Globus pallidus (tissue), 1 donor: ENCODE results near the gene AK8.
"Not testable (repeated sequence)": the region's sequence is repeated elsewhere in the genome, so short reads cannot be mapped to it uniquely, and the experiment has no call there.

Experiments used
- DNase-seq: peaks from one replicate; pipeline ENCODE4 v3.0.0-alpha.2; 2015; ENCODE audit warnings: low spot score

Gene AK8

GRCh38 chr9:132797861-132798659, 80.0 kb downstream of the AK8 start:
- DNase-seq, result no peak

DNA sequence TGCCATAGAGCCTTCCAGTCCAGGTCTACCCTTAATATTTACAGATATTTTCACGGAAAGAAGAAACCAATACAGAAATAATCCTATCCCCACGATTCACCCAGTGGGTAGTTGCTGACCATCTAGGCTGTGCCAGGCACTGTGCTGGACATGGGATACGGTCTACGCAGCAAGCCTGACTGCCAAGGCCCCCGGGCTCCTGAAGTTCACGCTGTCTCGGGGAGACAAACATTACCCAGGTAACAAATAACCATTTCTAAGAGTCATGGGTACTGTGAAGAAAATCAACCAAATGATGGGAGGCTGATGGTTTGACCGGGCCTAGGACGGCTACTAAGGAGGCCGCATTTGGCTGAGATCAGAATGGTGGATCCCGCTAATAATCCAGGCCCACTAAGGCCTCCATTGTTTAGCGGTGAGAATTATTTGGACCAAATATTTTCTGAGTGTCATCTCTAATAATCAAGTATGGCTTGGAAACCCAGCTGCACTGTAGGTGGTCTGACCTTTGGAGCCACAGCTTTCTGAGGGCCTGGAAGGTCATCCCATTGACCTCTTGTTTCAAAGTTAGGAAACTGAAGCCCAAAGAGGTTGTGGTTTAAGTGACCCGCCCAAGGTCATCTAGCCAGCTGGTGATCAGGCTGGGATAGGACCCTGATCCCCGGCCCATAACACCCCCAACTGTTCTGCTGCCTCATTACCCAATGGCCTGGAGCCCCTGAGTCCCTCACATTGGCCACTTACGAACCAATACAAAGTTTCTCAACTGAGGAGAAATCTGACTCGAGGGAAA, 82.4 kb downstream of the AK8 start:
- DNase-seq, result no peak

GRCh38 chr9:132794730-132795380, 83.2 kb downstream of the AK8 start:
- DNase-seq, result no peak

- DNase-seq, result no peak
Observed at GRCh38 chr9:132793606-132794580, 84.2 kb downstream of the AK8 start.

DNA sequence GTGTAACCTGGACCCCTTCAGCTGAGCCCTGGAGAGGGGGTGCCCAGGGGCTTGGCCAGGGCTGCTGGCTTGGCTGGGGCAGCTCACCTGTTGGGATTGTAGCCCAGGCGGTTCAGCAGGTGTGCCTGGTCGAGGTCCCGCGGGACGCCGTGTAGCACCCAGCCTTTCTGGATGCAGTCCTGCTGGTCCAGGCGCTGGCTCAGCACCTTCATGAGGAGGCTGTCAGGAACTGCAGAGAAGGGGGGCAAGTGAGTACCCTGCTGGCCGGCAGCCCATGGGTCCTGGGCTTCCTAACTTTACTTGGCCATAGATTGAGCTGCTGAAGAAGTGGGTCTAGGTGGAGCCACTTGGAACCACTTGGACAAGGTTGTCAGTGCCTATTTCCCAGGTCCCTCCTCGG, 85.5 kb downstream of the AK8 start:
- DNase-seq, result no peak

DNA sequence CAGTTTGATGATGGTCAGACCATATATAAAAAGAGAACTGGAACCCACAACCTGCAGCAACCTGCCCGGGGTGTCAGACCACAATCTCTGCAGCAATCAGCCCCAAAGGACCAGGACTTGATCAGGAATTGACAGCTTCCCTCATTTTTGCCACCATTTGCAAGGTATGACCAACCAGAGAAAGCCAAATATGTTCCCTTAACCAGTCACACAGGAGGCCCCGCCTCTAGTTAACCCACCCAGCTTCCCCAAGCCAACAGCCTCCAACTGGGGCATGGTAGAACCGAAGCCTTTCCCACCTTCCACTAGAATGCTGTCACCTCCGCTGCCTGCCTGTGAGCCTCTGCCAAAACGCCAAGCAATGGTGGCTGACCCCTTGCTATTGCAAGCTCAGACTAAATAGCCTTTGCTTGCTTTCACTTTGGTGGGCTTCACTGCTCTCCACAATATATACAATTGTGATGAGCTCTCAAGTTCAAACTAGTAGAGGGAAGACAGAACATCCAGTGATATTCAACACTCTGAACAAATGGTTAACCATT, 86.3 kb downstream of the AK8 start:
- no peak for DNase-seq

DNA sequence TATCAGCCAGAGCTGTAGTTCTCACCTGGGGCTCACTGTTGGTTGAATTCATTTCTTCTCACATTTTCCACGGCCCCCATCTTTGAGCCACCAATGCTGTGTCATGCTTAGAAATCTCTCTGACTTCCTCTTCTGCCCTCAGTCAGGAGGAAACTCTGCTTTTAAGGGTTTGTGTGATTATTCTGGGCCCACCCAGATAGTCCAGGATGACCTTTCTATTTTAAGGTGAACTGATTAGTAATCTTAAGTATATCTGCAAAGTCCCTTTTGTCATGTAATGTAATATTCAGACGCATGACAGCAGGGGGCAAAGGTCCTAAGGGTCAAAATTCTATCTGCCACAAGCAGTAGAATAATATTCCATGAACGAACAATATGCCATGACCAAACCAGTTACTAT, 88.4 kb downstream of the AK8 start:
- DNase-seq, result no peak

DNA sequence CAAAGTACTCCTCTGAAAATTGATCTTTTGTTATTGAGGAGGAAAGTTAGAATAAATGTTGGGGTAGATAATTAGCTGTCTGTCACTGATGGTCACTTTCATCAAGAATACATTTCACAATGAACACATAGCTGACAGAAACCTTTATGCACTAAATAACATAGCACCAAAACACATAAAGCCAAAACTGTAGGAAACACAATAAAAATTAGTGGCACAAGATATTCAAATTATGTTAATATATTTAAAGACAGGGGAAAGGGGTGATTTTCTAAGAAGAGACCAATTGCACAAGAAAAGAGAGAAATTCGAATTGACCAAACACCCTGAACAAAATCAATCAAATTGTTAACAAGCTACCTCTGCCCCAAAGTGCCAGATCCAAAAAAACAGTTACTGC, 89.7 kb downstream of the AK8 start:
- DNase-seq, result no peak

DNA sequence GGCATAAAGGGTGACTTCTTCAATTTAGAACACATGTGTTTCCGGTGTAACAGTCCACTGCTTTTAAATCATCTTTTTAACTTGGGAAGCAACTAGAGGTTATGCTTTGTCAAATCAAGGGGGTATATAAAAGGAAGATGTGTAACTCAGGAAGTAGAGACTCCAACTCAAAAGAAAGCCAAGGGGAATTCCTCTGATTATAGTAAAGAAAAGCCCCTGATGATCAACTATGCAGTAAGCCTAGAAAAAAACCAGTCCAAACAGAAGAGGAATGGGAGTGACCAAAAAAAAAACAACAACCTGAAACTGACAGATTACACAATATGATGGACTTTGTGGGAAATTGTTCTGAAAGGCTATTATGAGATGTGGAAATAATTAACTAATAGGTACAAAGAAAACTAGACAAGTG, 90.3 kb downstream of the AK8 start:
- no peak for DNase-seq

GRCh38 chr9:132784286-132784830, 93.7 kb downstream of the AK8 start:
- DNase-seq, result no peak

GRCh38 chr9:132783006-132783405, 95.1 kb downstream of the AK8 start:
- DNase-seq, result no peak

- DNase-seq, result no peak
Observed at GRCh38 chr9:132782037-132782436, 96.0 kb downstream of the AK8 start.

- DNase-seq, result no peak
Observed at GRCh38 chr9:132780230-132781007, 97.7 kb downstream of the AK8 start.

- no peak for DNase-seq
Observed at GRCh38 chr9:132776891-132777290, 101.2 kb downstream of the AK8 start.

DNA sequence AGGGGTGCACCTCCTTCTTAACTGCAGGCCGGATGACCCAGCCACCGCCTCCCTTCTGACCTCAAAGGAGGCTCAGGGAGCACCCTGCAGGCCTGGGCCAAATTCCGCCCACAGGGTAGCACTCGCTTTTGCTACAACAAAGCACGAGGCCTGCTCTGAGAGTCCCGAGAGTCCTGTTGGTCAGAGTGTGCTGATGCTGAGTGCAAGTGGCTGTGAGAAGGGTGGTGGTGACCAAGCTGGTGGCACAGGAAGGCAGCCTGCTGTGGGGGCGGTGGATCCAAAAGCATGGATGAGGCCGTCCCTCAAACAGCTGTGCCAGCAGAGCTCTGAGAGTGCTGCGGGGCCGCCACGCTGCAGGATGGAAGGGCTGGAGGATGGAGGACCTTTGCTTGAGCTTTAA, 101.8 kb downstream of the AK8 start:
- DNase-seq, result no peak

DNA sequence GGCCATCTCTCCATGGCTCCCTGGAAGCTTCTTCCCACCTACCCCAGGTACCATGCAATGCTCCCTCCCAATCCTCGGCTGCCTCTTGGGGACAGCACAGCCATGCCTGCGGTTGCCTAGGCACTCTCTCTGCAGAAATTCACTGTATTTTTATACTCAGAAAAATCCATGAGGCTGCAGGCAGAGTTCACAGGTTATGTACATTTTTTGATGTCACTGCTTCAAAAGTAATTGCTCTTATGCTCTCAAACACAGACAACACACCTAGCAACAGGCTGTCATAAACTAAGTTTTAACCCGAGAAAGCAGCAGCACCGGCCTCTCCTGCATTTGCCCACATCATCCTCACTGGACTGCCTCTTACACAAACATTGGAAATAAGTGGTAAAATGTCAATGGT, 102.4 kb downstream of the AK8 start:
- DNase-seq, result no peak

DNA sequence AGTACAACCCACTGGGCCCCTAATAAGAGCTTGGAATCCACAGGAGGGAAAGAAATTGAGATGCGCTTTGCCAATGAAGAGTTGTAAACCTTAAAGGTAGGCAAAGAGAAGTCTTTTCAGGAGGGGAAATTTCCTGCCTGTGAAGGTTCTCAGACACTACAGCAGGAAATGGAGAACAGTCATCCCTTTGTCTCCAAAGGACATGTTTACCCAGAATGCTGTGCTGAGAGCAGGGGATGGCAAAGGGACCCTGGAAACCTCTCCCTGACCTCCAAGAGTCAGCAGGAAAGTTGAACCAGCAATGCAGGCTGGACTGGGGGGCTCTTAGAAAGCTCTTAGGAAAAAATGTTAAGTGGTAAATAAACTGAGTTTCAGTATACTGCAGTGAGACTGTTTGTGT, 103.2 kb downstream of the AK8 start:
- no peak for DNase-seq

GRCh38 chr9:132773764-132774339, 104.2 kb downstream of the AK8 start:
- DNase-seq, result no peak

DNA sequence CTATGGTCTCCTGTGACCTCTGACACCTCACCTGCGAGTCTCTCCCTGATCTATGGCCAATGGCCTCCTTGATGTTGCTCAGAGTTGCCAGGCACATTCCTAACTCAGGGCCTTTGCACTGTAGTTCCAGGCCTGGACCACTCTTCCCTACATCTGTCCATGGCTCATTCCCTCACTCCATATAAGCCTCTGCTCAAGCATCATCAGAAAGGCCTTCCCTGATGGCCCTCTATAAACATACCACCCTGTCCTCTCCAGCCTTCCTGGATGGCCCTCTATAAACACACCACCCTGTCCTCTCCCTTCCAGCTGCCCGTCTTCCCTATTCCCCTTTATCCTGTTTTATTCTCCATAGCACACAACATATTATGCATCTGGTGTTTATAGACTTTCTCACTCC, 105.0 kb downstream of the AK8 start:
- DNase-seq, result no peak

DNA sequence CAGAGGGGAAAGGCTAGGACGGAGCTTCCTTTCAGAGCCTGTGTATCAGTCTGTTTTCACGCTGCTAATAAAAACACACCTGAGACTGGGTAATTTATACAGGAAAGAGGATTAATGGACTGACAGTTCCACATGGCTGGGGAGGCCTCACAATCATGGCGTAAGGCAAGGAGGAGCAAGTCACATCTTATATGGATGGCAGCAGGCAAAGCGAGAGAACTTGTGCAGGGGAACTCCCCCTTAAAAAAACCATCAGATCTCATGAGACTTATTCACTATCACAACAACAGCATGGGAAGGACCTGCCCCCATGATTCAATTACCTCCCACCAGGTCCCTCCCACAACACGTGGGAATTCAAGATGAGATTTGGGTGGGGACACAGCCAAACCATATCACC, 106.3 kb downstream of the AK8 start:
- DNase-seq, result not testable (repeated sequence)
